Hypothalamus (tissue), 51 donors: ENCODE measurements around the gene ITPKB.
A peak's percentile ranks its signal among the peaks of the same experiment; 100 is the strongest.

Source experiments
- DNase-seq, 51 donors: peaks; one replicate each; lab custom pipeline; 2025; lab: John Stamatoyannopoulos, UW

The ITPKB gene

DNA sequence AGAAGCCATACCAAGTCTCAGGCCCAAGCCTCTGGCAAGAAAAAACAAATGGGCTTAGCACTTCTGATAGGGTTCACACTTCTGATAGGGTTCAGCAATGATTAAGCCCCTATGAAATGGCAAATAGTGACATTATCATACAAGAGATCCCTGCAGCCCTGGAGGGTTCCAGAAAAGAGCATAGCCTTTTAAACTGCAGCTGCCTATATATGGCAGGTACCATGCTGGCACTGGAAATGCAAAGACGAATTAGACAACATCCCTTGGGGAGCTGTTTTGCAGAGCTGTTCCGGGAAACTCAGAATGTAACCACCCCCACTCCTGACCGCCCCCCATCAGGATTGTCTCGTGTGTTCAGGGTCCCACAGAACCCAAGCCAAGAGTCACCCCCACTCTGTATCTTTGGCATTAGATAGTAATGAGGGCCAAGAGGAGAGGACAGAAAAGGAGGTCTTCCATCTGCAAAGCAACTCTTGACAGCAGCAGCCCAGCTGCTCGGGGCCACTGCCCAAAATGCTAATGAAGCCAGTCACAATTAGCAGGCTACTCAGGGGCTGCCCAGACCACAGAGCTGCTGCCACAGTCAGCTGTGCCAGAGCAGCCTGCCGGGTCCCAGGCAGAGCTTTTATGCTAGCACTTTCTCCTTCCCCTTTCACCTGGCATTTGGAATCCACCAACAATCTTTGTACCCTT is 50.9 kb downstream of the ITPKB start:
- DNase-seq, result peak in 41 of 51 donors; percentile 24 to 96 (median 72)

DNA sequence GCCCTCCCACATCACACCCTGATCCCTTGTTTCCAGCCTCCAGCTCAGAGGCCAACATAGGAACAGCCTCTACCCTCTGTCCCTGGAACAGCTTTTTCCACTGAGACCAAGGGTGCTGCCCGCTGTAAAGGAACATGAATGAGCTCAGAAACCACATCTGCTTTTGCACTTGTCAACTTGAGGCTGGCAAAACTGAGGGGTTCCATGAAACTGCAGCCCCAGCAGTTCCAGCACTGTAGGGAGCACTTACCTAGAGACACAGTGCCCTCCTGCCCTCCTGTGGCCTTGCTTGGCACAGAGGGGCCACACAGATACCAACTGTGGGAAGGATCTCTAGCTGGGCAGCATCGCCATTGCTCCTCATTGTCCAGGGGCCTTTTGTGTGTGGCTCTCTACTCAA is 51.7 kb downstream of the ITPKB start:
- peak in 7 of 51 donors; percentile 26 to 53 (median 38) for DNase-seq

DNA sequence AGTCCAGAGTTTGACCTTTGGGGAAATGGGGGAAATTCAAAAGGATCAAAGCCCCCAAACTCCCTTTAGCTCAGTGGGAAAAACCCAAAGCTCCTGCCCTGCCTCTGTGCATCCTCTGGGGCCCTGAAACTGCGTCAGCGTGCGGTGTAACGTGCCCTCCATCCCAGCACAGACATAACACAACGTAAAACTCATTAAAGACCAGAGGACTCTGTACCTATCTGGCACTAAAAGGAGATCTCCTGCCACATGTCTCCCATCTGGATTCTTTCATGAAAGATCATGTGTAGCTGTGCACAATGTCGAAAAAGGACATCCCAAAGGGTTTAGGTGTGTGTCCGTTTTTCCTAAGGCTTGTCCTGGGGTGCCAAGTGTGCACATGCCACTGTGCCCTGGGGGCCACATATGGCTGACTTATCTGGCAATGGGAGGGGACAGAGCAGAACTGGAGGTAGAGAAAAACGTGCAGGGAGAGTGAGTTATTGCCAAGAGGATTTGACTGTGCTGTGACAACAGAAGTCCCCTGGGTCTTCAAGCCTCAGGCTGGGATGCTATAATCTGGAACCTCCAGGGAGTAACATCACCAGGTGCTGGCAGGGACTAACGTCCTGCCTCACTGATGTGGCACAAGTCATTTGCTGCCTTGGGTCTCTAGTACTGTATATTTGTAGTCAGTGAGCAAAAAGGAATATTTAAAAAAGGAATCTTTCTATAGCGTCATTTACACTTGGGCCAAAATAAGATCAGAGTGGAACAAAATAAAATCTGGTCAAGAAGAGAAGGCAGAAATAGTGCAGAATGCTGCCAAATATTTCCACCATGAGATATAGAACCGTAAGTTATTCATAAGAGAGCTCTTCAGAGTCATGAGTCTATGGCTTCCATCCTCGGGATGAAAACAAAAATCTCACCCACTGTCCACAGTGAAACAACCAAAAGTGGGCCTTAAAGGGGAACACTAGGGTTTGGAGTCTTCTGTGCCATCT is 52.3 kb downstream of the ITPKB start:
- DNase-seq, result no peak

DNA sequence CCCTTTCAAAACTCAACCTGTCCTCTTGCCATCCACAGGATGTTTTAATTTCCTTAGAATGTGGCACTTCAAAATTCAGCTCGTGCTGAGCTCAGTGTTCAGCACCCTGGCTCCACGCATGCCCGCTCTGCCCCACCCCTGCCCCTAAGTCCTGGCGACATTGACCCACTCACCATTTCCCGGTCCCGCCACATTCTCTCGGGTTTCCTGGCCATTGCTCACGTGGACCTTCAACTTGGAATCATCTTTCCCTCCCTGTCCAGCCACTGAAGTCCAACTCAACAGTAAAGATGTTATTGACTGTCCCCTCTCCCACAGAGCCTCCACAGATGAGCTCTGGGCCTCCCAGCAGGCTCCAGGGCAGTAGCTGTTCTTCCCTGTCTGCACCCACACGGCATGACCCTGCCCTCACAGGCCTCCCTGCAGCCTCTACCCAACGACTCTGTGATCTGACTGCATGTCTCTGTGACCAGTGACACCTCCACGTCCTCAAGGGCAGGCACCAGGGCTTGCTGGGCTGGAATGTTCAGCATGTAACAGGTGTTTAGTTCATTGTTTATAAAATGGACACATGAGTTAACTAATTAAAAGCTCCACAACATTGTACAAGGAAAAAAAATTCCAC is 53.8 kb downstream of the ITPKB start:
- no peak for DNase-seq

DNA sequence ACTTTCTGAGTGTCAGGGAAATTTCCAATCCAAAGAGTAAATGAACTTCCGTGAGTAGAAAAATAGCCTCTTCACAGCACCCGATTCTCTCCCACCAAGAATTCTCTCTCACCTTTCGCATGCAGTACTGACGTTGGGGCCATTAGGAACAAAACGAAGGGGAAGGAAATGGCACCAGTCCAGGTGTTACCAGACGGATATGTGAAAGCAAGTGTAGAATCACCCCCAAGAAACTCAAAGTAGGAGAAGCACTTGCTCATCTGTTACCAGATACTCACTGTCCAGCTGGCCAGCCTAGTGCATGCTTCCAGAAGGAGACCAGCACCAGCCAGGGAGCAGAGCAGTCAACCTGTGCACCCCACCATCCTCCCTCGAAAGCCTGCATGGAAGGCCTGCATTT is 55.1 kb downstream of the ITPKB start:
- DNase-seq, result no peak

DNA sequence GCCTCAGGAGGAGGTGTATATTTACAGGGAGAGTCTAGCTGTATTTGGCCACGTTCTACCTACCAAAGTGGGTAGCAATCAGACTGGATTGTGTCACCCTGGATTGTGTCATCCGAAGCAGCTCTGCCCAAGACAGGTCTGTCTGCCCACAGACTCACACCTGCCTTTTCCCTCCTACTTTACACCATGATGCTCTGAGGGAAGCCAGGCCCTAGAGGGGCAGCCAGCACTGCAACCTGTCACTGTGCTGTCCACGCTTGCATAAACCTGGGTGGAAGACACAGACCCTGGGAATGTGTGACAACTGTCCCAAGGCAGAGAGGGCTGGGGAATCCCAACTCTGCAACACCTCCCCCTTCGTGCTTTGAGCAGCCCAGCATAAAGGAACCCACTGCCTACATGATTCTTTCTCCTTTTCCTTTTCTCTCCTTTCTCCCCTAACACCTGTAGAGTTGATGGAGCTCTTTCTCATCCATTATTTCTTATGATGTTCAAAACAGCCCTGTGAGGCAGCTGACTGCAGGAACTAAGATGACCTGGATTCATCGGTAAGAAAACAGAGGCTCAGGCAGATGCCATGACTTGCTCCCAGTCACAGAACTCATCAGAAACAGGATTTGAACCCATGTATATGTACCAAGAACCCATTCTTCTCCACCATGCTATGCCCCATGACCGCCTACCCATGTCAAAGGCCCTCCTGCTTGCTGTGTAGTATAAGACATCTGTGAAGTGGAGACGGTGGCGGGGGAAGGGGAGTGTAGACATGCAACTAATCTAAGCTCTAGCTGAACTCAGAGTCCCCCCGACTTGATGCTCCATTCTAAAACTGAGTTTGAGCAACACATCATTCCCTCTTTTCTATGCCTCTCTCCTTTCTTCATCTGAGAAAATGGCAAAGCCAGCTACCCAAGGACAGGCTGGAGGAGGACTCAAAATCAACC is 55.9 kb downstream of the ITPKB start:
- no peak for DNase-seq

DNA sequence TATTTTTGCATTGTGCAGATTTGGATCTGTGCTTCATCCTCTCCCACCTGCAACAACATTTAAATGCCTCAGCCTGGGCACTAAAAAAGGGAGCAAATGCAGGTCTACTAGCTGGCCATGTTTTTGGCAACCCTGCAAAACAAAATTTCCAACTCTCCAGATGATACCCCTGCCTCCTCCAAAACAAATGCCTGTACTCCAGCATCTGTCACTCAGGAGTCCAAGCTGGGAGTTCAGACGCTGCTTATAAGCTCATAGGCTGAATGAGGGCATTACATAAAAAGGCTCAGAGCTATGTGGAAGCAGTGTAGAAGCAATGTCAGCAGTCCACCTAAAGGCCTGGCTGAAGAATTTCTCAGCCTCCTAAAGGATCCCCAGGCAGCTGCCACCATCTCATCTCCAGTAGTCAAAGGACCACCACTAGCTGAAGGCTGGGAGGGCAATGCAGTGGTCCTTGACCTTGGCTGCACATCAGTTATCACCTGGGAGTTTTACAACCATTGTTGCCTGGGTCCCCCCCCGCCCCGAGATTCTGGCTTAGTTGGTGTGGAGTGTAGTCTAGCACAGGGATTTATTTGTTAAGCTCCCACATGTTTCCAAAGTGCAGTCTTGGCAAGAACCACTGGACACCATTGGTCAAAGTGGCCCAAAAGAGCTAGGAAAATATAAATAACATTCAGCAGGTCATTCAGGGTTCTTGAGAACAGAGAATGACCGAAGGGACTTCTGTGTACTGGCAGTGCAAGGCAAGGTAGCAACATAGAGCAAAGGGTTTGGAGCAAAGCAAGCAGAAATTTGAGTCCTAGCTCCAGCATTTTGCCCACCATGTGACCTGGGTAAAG is 57.2 kb downstream of the ITPKB start:
- DNase-seq, result no peak

DNA sequence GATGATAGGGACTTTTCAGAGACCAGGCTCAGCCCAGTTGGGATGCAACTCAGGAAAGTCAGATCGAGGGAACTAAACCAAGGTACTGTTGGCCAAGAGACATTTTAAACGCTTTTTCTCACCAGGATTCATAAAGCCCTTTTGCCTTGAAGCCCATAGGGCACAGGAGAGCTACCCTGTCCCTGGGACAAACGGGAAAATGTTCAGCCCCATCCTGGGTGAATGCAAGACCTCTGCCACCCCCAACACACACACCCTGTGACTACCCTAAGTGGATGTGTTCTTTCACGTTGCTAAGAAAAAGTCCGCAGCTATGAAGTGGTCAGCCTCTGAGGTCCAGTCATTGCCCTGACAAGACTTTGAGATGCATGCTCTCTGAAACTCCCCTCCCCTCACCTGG is 58.4 kb downstream of the ITPKB start:
- DNase-seq, result no peak

DNA sequence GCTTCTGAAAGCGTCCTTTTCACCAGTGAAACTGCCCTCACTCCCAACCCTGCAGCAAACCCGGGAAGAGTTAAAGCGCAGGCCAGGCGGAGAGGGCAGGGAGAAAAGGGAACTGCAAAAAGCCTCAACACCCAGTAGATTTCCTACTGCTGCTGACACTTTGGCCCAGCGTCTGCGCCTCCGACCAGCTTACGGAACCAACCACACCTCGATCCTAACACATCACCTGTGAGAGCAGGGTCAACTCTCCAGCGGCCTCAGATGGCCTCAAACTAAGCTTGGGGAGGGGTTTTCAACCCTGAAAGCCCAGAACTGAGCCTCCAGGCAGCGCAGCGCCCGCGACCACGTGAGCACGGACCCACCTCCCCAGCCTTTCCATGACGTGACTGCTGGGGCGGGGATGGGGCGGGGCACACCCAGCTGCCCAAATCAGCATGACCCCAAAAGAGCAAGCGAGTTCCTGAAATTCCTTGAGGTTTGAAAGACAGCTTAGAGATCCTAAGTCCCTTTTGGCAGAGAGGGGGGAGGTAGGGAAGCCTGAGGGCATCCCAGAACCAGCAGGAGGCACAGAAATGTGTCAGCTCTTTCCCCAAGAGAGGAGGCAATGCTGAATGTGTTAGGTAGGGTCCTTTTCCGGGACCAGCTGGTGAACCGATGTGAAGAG is 59.1 kb downstream of the ITPKB start:
- peak in 48 of 51 donors; percentile 20 to 85 (median 70) for DNase-seq

DNA sequence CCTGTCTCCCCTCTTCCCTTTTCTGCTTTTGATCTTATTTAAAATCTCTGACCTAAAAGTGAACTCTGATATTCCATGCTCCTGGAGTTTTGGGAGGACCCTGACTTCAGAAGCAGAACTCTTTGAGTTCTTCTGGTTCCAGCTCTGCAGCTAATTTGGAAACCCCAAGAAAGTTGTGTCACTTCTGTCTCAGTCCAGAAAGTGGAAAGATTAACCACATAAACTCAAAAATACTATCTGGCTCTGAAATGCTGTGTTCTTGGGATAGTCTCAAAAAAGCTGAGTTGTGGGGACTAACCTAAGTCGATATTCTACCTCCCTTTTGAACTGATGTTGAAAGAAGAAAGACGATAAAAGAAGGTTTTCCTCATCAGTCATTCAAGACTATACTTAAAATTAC is 59.8 kb downstream of the ITPKB start:
- DNase-seq, result no peak

DNA sequence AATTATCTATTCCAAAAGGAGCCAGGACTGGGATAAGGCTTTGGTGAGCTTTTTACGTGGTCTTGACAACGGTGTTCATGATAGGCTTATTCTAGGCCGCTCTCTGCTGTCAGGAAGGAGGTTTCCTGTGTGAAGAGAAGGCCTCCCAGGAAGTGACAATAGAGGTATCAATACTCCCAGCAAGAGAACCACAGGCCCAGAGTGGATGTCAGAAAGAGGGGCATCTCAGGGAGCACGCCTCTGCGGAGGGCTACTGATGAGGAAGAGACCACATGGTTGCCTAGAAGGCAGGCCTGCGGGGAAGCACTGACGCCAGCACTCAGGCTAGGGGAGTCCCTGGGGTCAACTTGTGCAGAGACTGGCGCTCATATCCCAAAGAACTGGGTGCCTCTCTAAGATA is 60.4 kb downstream of the ITPKB start:
- DNase-seq, result no peak

DNA sequence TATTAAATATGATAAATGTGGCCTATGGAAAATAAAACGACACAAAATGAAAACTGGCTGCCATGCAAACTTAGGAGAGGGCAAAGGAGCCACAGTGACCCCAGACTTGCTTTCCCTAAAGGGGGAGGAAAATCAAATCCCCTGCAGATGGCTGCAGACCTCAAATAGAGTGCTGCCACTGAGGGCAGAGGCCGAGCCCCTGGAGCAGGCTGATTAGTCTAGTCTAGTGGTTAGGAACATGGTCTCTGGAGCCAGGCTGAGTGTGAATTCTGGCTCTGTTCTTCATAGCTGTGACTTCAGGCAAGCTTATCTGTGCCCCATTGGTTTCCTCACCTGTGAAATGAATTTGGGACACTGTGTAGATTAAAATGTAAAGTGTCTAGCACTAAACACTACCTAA is 60.8 kb downstream of the ITPKB start:
- DNase-seq, result no peak

DNA sequence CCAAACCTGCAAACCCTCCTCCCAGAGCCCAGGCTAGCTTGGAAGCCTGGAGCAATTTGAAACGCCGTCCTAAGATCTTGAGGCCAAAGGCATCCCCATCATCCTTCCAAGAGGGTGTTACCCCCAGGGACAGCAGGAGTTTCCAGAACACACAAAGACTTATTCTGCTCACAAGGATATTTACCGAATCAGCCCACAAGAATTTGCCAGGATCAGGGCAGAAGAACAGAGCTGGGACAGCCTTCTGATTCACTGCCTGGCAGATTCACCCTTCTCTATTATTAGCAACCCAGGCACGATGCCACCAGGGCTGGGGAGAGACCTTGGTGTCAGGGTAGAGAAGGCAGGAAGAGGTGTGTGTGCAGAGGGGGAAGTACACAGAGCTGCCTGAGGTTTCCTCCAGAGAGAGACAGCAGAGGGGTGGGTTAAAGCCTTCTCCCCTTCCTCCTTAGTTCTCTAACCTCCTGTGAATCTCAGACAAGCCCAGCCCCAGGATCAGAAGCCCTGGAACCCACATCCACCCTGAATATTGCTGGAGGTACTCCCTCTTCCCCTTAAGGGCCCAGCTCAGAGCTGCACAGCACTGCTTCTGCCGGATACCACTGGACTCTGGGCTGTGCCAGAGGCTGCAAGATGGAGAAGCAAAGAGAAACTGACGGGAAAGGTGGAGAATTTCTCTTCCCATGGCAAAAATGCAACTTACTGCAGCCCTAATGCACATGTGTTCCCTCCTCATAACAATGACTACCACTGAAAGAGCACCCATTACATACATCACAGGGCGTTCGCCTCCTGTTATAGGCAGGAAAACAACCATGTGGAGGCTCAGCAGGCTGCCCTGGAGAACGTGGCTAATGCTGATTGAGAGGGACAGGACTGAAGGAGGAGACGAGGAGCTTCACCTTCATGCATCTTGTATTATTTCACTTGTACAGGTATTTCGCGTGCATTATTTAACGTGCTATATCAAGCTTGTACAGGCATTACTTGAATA is 61.8 kb downstream of the ITPKB start:
- DNase-seq, result peak in 37 of 51 donors; percentile 27 to 88 (median 65)

DNA sequence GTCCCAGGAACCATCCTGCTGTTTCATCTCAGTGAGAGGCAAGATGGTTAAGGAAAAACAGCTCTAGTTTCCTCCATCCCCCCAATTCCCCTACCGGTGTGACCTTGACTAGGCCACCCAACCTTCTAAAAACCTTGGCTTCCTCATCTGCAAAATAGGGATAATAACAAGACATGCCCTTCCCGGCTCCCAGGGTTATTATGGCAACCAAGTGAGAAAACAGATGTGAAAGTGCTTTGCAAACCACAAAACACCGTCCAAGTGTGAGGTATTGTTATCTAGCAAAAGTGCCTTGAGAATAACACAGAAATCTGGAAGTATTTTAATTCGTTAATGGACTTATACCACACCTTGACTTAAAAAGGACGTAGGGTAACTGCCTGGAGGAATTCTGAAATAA is 62.7 kb downstream of the ITPKB start:
- DNase-seq, result no peak

DNA sequence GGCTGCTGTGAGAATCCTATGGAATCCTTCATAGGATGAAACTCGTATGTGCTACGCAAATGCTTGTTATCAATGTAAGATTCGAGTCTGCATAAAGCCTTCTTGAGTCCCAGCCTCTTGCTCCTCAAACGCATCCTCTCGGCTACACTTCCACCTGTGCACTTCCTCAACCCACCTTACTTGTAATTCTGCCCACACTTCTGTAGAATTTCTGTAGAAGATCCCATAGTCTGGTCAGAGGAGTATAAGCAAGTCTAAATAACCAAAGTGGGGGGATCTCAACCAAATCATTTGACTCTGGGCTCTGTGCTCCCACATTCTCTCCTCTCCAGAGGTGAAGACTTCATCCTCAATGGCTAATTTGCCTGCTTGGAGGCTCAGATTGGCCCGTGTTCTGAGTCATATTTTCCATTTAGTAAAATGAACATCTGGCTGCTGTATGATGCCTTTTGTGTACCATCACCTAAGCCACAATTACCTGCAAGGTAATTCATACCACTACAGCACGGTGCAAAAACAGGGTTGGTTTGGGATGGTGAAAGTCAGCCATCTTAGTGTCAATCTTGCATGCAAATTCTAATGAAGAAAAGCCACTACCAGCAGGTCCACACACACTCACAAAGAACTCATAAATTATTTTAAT is 63.2 kb downstream of the ITPKB start:
- no peak for DNase-seq

DNA sequence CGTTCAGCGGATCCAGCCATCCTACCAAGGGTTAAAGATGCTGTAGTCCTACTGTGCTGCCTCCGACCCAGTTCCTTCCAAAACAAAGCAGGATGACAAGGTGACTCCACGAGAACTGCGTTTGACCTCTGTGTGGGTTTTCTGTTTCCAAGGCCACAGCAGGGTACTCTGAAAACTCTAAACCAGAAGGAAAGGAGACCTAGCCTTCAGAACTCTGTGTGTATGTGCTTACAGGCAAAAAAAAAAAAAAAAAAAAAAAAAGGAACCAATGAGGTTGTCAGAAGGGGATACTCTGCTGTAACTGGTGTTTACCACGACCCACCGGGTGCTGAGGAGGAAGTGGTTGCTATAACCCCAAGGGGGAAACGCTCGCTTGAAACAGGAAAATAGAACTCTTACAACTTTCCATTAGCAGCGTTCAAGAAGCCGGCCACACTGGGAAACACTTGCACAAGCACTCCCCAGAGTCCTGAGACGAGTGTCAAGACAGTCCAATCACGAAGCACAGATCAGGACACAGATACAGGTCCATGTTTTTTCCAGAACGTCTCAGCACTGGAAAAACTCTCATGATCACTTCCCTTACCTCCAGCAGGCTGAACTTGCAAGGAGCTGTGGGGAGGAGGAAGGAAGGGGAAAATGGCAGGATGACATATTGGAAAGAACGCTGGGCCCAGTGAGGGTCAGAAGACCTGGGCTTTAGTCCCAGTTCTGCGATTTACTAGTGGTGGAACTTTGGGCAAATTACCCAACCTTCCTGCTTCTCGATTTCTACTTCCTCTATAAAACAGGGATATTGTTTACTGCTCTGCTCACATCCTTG is 64.0 kb downstream of the ITPKB start:
- DNase-seq, result peak in 3 of 51 donors; percentile 34 to 51 (median 49)
